Mononuclear cell (primary cell): ENCODE measurements around the gene RAB33A. TPM values are rescaled to one million over a fixed set of nuclear protein-coding genes. Genes with fewer than 3 reads are reported as not detected.
"Not testable (repeated sequence)": the region's sequence is repeated elsewhere in the genome, so short reads cannot be mapped to it uniquely, and the experiment has no call there.

Source experiments
- H3K27me3 ChIP-seq: 2 replicates; pipeline ENCODE4 v1.6.0; 2011; ENCODE audit warnings: low read length, control low read depth; ENCODE audit not compliant: insufficient read depth
- H3K4me1 ChIP-seq: 2 replicates; pipeline ENCODE4 v1.5.1; 2011; ENCODE audit warnings: mild to moderate bottlenecking, low read length, control low read depth; ENCODE audit not compliant: insufficient read depth
- H3K4me3 ChIP-seq: 2 replicates; pipeline ENCODE4 v1.5.1; 2011; ENCODE audit warnings: mild to moderate bottlenecking, low read length, moderate library complexity
- H3K9me3 ChIP-seq: 2 replicates; pipeline ENCODE4 v1.5.1; 2011; ENCODE audit warnings: low read depth, mild to moderate bottlenecking, control low read depth, low read length
- total RNA-seq: library from RNA; depleted of rRNA; stranded (reverse); fragments of >200 nt; gene quantifications from one replicate; pipeline ENCODE4 v1.2.3, GENCODE V29; 2012

The RAB33A gene
- total RNA-seq, 1 donor, result 8.2 TPM

- no peak overlapping the region for H3K4me3 ChIP-seq
- H3K4me1 ChIP-seq, result peaks cover 13% of the 10 kb centered on the region
- no peaks in the 10 kb centered on the region for H3K9me3 ChIP-seq
- no peaks in the 10 kb centered on the region for H3K27me3 ChIP-seq
Measured at GRCh38 chrX:130184857-130185256, 13.1 kb downstream of the RAB33A start.

- Histone ChIP-seq H3K9me3 (no peaks in the 10 kb centered on the region), H3K4me1 (peaks cover 13% of the 10 kb centered on the region), H3K4me3 (no peak overlapping the region), H3K27me3 (no peaks in the 10 kb centered on the region)
Measured at GRCh38 chrX:130186651-130187050, 14.9 kb downstream of the RAB33A start.

GRCh38 chrX:130190801-130191200 lies 19.0 kb downstream of the RAB33A start:
- H3K9me3 ChIP-seq, result no peaks in the 10 kb centered on the region
- no peaks in the 10 kb centered on the region for H3K27me3 ChIP-seq
- H3K4me1 ChIP-seq, result no peaks in the 10 kb centered on the region
- no peak overlapping the region for H3K4me3 ChIP-seq

GRCh38 chrX:130196466-130196865 lies 24.7 kb downstream of the RAB33A start:
- Histone ChIP-seq H3K27me3 (no peaks in the 10 kb centered on the region), H3K9me3 (no peaks in the 10 kb centered on the region), H3K4me3 (no peak overlapping the region), H3K4me1 (no peaks in the 10 kb centered on the region)

- no peaks in the 10 kb centered on the region for H3K9me3 ChIP-seq
- no peak overlapping the region for H3K4me3 ChIP-seq
- no peaks in the 10 kb centered on the region for H3K27me3 ChIP-seq
- H3K4me1 ChIP-seq, result no peaks in the 10 kb centered on the region
Measured at GRCh38 chrX:130197464-130197863, 25.7 kb downstream of the RAB33A start.

GRCh38 chrX:130204647-130205046 lies 32.9 kb downstream of the RAB33A start:
- H3K9me3 ChIP-seq, result no peaks in the 10 kb centered on the region
- no peaks in the 10 kb centered on the region for H3K27me3 ChIP-seq
- no peaks in the 10 kb centered on the region for H3K4me1 ChIP-seq
- no peak overlapping the region for H3K4me3 ChIP-seq

- no peaks in the 10 kb centered on the region for H3K4me1 ChIP-seq
- no peak overlapping the region for H3K4me3 ChIP-seq
- no peaks in the 10 kb centered on the region for H3K27me3 ChIP-seq
- no peaks in the 10 kb centered on the region for H3K9me3 ChIP-seq
Measured at GRCh38 chrX:130211415-130212186, 39.8 kb downstream of the RAB33A start.

GRCh38 chrX:130212371-130212770 lies 40.6 kb downstream of the RAB33A start:
- H3K4me1 ChIP-seq, result no peaks in the 10 kb centered on the region
- H3K9me3 ChIP-seq, result no peaks in the 10 kb centered on the region
- H3K4me3 ChIP-seq, result no peak overlapping the region
- H3K27me3 ChIP-seq, result no peaks in the 10 kb centered on the region

GRCh38 chrX:130213376-130213775 lies 41.6 kb downstream of the RAB33A start:
- H3K27me3 ChIP-seq, result no peaks in the 10 kb centered on the region
- H3K4me1 ChIP-seq, result no peaks in the 10 kb centered on the region
- H3K4me3 ChIP-seq, result no peak overlapping the region
- no peaks in the 10 kb centered on the region for H3K9me3 ChIP-seq

GRCh38 chrX:130216320-130216719 lies 44.6 kb downstream of the RAB33A start:
- no peaks in the 10 kb centered on the region for H3K9me3 ChIP-seq
- H3K4me1 ChIP-seq, result no peaks in the 10 kb centered on the region
- H3K27me3 ChIP-seq, result no peaks in the 10 kb centered on the region
- H3K4me3 ChIP-seq, result no peak overlapping the region

- H3K9me3 ChIP-seq, result no peaks in the 10 kb centered on the region
- no peaks in the 10 kb centered on the region for H3K27me3 ChIP-seq
- H3K4me3 ChIP-seq, result no peak overlapping the region
- H3K4me1 ChIP-seq, result no peaks in the 10 kb centered on the region
Measured at GRCh38 chrX:130224810-130225209, 53.0 kb downstream of the RAB33A start.

GRCh38 chrX:130228871-130229270 lies 57.1 kb downstream of the RAB33A start:
- no peak overlapping the region for H3K4me3 ChIP-seq
- H3K27me3 ChIP-seq, result no peaks in the 10 kb centered on the region
- H3K9me3 ChIP-seq, result no peaks in the 10 kb centered on the region
- no peaks in the 10 kb centered on the region for H3K4me1 ChIP-seq

GRCh38 chrX:130231184-130231583 lies 59.4 kb downstream of the RAB33A start:
- H3K4me1 ChIP-seq, H3K9me3 ChIP-seq, H3K27me3 ChIP-seq, H3K4me3 ChIP-seq: not testable (repeated sequence)
